ENCODE measurements around the gene SLC8A1.

The SLC8A1 gene

DNA sequence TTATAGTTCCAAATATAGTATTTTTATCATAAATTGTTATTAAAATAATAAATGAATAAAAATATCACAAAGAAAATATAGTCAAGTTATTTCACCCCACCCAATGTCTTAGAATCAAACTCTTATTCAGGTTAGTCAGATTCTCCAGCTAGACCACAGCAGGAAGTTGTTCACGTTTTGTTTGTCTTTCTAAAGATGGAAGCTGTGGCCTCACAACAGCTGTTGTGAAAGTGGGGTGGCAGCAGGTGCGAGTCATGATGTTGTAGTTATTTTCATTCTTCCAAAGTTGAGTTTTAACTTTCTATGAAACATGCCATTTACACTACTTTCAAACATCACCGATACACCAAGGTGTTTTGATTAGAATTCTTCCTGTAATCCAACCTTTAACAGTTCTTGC, 272.9 kb downstream of the SLC8A1 start:
- DNase-seq = no peak

DNA sequence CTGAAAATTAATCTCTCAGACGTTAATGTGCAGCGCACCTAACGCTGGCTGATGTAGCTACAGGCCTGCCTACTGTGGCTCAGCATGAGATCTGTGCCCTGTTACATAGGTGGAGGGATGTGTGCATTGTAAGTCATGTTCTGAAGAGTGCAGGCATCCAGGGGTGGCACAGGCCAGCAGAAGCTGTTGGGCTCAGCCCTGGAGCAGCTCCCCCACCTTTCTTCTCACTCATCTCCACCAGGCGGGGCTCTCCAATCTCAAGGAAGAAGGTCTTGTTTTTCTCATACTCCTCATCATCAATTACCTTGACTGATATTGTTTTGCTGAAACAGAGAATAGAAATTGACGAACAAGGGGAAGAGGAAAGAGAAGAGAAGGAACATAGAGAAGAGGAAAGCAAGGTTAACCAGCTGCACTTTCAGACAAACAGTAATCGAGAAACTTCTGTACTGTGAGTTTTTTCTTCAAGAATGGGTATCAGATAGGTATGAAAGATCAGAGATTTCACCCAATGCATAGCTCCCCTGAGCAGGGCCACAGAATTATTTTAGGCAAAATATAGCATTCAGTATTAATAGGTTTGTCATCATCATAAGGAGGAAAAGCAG, 273.6 kb downstream of the SLC8A1 start:
- no peak for DNase-seq

DNA sequence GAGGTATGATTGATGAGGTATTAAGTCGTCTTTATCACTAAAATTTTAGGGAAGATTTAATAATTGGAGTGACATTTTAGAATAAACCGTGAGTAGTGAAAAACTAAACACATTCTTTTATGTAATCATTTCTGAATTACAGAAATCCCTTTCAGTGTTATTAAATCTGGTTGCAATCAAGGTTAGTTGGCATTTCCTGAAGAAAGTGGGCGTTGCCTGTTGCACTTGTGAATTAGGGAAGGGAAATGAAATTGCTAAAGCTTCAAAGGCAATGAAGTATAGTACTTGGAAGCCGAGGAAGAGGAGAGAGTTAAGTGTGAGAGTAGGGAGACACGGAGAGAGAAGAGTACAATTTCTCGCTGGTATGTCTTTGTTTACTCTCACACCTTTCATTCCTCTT, 274.5 kb downstream of the SLC8A1 start:
- no peak for DNase-seq

DNA sequence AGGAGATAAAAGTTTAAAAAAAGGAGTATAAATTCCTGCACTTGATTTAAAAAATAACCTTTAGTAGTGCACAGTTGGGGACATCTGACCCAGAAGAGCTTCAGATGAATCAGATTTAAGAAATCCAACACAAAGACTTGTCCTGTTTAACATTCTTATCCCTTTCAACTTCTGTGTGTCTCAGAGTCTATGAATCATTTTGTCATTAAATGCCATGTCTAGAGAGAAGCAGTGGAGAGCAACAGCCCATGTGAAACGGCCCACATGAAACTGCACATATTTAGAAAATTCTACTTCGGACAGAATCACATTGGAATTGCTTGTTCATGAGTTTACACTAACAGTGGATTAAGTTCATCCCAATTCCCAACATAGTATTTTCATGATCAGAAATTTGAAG, 278.6 kb downstream of the SLC8A1 start:
- no peak for DNase-seq

DNA sequence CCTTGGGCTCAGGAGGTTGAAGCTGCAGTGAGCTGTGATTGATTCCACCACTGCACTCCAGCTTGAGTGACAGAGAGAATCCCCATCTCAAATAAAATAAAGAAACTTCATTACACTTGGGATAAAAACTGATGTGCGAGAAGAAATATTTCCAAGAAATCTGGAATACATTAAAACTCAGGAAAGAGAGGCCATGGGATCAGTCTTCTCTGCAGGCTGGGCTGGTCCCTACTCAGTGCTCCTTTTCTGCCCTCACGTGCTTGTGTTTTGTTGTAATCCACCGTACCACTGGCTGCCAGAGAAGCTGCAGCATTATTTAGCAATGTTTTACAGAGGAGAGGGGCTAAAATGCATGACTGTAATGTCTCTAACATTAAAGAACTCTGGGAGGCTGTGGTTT, 282.0 kb downstream of the SLC8A1 start:
- no peak for DNase-seq

DNA sequence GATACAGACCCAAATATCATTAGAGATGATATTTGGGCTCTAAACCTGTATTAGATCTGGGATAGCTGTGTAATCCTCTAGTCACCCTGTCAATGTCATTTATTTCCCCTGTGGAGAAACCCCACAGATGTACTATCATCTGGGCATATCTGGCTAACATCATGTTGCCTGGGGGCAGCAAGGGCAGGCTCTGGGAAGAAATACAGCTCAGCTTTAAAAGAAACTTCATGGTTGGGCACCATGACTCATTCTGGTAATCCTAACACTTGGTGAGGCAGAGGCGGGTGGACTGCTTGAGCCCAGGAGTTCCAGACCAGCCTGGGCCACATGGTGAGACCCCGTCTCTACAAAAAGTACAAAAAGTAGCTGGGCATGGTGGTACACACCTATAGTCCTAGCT, 282.5 kb downstream of the SLC8A1 start:
- no peak for DNase-seq

DNA sequence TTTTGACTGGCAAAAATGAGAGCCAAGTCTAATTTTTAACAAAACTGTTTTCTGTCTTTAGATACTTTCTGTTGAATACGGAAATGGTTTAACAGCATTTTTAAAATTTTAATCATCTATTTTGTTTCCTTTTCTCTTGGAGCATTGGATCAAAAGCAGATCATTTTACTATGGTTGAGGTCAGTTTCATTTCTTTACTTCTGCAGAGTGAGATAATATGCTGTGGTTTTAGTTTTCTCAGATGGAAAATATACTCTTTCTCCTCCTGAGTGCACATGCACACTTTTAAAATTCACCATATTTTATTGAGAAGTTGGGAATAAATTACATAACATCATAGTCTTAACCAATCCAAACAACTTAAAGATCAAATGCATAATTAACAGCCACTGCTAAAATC, 283.3 kb downstream of the SLC8A1 start:
- DNase-seq = no peak

DNA sequence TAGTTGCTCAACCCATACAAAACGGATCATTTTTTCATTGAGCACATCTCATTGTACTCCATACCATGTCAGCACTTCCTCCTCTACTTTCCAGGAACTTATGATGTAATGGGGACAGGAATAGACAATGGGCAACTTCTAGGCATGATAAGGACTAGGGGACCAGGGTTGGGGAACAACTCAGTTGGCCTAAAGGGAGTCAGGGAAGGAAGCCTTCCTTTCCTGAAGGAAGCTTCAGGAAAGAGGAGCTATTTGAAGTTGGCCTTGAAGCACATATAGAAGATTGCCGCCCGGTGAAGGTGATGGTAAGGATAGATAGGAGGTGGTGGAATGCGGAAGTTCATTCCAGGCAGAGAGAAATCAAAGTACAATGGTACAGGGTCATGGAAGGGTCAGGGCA, 283.9 kb downstream of the SLC8A1 start:
- DNase-seq = no peak

DNA sequence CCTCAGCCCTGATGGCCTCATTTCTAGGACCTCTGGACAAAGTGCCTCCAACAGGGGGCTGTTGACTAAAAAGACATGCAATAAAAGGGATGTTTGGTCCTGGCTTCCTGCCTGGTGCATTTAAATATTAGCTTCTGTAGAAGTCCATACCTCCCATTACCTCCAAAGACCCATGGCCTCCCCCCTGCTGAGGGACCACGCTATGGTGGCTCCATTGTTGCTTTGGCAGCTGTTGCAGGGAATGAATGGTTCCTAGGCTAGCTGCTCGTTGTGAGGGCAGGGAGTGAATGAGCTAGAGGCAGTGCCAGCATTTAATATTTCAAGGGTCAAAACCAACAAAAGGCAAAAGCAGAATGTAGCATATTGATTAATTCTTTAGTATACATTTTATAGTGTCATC, 285.9 kb downstream of the SLC8A1 start:
- no peak for DNase-seq

DNA sequence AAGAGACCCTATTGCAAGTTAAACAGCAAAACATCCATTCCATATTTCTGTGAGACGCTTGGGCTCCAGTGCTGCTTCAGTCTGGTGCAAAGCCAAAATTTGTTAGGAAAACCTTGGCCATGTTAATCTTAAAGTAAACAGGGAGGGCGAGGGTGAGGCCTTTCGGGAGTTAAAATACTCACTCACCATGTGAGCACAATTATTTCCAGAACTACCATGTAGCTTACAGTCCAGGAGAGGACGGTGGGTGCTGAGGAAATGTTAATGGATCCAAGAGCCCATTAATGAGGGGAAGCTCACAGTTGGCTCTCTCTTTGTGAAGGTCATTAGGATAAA, 286.4 kb downstream of the SLC8A1 start:
- DNase-seq = no peak

DNA sequence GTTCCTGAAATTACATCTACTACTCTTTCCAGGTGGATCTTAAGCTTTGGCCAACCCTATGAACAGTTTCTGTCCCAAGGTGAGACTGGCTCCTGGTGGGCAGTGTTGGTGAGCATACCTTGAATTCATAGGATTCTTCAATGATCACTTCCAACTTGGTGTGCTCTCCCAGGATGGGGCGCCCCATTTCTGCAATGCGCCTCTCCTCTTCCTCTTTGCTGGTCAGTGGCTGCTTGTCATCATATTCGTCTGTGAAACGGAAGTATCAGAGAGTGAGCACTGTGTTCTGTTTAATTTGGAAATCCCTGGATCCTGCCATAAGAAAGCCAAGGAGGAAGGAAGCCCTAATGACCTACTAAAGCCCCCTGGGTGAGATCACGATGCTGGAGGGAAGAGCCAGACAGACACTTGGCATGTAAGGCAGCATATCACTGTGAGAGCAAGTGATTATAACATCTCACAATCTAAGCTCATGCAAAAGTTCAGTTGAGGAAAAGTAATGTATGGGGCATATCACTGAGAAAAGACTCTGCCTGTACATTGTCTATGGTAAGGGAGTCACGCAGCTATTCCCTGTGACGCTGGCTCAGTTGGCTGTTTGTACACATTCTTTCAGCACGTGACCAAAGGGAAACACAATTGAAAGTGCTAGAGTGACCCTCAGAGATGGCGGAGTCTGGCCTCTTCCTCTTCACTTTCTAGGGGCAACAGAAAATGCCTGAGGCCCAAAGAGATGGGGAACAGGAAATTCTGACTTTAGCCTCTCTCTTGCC, 287.0 kb downstream of the SLC8A1 start:
- DNase-seq = no peak

DNA sequence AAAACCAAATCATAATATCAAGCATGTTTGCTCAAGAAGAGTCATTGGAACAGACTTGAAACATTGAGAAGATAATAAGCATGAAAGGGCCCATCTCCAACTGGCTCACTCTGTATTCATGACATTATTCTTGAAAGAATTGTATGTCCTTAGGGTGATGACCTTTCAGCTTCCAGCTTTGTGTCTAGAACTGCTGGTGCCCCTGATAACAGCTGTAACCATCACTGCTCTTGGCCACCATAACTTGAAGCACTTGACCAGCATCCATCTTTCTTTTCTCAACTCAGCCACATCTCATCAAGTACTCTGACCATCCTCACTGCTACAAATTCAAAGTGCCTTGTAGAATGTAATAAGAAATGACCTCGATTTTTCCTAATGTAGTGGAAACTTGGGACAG, 289.9 kb downstream of the SLC8A1 start:
- DNase-seq = no peak

DNA sequence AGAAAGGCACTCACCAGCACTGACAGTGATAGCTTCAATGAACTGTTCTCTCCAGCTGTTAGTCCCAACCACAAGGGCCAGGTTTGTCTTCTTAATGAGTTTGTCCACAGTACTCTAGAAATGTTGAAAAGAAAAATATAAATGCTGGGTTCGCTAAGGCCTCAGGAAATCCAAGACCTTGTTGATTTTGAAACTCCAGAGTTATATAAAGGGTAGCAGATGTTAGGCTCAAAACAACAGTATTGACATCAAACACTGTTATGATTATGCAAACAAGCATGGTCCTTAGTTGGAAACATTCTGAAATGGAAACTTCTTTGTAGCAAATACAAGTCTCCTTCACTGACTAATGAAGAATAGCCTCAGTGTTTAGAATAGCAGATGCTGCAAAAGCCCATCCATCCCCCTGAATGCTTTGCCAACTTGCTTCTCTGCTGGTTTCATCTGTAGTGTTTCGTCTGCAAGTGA, 291.1 kb downstream of the SLC8A1 start:
- no peak for DNase-seq

DNA sequence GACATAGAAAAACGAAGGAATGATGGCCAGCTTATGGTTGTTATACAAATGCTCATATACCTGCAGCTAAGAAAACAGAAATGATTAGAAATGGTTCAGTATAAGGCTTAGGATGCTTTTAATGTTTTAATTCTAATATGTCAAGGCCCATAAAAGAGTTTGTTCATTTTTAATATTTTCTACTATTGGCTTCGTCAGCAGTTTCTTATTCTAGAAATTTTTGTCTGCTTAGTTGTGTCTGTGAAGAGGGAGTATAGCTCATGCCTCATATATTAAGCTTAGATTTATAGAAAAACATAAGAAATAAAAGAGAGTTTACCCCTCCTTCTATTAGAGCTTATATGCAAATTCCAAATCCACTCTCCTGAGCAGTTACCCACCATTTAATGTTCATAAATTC, 292.6 kb downstream of the SLC8A1 start:
- no peak for DNase-seq

DNA sequence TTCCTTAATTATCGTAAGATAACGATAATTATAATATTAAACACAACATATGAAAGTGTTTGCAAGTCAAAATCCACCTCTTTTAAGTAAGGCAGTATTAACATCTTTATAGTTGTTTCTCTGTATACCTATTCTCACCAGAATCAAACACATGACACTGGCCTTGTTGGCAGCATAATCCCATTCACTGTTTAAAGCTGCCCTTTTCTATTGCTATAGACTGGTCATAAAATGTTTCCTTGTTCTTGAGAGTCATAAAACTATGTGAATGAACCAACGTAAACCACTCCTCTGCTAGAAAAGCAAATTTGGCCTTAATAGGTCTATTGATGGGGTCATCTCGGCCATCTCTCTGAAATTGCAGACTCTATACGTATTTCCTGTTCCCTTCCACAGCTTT, 293.1 kb downstream of the SLC8A1 start:
- no peak for DNase-seq

DNA sequence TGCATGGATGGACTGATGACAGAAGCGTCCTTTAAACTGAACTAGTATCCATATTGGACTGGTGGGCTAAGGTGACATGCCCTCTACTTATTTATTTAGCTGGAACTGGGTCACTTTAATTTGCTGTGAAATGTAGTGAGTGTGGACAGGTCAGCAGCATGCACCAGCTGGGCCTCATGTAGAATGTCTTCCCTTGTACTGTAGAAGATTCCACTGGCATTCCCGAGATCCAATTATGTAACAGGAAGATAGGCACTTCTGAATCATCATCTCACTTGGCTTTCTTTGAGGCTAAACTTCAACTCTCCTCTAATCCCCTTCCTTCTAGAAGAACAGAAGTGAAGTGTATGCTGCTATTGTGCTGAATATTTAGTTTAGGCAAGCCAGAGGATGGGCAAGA, 296.2 kb downstream of the SLC8A1 start:
- DNase-seq = no peak

DNA sequence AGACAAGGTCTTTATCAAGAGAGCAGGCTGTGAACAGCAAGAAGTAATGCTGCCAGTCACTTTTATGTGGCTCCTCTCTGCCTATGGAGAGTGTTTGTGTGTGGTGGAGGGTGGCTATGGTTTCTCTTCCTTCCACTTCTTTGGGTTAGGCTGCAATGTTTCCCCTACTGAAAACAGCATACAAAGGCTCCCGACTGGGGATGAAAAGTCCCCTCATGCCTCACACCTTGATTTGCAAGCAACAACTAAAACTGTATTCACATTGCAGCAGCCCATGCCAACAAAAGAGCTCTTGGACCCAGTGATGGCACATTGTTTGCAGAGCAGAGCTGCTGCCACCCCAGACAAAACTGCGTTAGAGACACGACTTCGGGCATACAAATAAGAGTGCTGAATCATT, 301.6 kb downstream of the SLC8A1 start:
- no peak for DNase-seq

DNA sequence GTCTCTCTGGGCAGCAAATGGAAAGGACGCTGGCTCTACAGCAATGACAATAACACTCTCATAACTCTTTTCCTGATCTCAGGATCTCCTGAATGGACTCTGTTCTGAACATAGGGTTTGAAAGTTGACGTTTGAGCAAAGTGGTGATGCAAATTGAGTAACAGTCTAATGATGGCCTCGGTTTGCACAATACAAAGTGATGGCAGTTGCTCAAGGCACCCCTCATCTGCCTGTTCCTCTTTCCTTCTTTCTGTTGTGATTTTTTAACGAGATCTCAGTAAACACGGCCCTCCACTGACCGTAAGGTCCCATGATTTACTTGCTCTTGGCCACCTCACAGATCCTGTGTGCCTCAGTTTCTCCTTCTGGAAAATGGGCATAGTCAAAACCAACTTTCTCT, 303.6 kb downstream of the SLC8A1 start:
- DNase-seq = no peak

DNA sequence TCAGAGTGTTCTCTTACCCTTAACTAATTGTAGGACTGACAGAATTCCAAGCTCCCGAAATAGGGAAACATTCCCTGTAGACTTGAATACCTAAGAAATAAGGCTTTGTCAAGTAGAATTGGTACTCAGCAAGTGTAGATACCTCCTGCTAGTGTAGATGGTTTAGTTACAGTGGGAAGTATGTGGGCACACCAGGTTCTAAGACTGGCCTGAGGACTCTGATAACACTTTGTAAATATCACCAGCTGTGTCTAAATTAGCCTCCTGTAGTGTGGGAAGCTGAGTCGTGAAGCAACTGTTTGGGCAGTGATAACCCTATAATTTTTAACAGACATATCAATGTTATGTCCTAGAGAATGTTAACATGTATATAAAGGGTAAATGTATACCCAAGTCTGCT, 304.5 kb downstream of the SLC8A1 start:
- no peak for DNase-seq

DNA sequence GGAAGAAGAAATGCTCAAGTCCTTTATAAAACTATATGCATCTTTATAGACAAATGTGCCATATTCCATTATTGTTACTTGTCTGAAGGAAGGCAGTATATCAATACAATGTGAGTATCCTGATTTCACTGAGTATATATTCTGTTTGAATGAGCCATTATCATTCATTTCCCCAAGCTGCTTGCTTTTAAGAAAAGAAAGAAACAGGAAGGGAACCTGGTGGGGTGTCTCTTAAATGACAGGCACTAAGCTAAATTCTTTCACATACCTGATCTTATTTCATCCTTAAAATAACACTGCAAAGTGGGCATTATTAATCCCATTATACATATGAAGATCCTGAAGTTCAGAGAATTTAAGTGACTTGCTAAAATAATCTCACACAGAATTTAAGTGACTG, 307.9 kb downstream of the SLC8A1 start:
- no peak for DNase-seq

DNA sequence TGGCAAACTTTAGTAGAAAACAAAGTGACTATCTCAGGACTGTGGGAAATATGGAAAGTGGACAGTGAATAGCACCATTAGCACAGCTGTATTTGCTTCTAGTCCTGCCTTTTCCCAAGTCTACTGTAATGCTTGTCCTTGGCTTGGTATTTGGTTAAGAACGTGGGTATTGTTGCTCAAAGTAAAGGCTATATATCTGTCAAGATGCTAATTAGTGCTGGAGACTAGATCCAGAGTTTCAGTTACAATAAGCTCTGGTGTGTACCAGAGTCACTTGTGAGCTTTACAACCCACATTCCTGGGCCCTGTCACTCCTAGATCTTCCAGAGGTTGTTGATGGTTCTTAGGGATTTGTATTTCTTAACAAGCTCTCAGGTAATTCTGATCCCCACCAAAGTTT, 313.6 kb downstream of the SLC8A1 start:
- no peak for DNase-seq

DNA sequence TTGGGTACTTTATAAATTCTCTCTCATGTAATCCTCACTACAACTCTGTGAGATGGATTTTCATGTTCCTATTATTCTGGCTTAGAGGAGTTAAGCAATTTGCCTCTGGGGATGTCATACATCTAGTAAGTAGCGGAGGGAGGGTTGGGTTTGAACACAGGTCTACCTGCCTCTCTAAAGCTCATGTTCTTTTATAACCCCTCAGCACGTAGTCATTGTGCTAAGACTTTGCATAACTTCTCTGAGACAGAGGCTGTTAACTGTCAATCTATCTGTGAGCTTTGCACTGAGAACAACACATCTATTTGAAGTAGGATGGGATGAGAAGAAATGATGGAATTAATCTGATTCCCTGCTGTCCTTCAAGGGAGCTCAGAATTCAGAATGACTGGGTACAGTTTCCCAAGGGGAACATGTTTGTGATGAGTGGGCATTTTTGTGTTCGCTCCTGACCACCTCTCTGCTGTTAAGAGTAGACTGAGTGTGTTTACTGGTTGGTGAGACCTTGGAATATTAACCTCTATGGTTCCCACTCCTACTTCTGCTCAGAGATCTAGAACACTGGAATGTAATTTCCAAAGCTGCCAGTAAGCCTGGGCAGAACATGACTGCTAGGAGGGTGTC, 320.7 kb downstream of the SLC8A1 start:
- DNase-seq = no peak

DNA sequence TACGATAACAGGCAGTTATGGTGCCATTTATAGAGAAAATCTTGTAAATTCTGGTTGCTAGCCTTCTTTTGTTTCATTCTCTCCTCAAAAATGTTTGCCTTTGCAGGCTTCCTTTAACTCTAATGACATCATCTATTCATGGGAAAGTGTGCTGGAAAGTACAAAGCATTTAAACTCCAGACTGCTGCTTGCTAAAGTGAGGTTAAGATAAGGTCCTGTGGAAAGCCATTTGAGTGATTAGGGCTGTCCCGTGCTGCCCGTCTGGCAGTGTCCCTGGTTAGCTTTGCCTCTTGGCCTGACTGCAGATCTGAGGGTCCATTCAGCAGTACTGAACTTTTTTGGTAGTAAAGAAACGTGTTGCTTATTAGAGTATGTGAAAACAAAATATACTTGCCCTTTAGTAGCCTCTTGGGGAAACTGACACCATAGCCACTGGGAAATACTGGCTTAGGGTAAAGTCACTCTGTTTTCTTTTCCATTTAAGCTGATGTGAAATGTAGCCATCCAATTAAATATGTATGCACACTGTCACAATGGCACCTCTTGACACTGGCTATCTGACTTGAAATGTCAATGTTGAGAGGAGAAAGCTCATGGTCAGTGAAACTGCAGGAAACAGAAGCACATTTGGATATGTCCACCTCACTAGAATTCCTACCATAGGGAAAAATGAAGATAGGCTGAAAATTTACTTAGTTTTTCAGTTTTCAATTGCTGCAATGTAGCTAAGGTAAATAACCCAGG, 321.5 kb downstream of the SLC8A1 start:
- no peak for DNase-seq

DNA sequence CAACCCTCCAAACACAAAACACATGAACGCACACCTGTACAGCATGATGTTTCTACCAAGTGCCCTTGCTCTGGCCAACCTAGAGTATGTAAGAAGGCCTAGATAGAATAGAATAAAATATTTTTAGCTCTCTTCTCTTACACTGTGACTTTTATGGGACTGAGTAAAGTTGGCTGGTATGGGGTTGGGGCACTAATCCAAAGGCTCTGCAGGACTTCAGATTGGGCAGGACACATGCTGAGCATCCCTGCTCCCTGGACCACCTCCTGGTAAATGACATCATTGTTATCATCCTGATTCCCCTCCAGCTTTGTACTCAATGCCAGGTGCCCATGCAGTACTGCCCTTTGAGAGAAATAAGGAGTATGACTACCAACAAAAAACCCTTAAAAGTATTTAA, 322.2 kb downstream of the SLC8A1 start:
- DNase-seq = no peak
